8988T (cell line): ENCODE measurements around the gene ZNF728.
"Not testable (repeated sequence)": the region's sequence is repeated elsewhere in the genome, so short reads cannot be mapped to it uniquely, and the experiment has no call there.

ENCODE experiments used
- DNase-seq: peaks from one replicate; pipeline ENCODE4 v3.0.0; 2011

ZNF728 gene

DNA sequence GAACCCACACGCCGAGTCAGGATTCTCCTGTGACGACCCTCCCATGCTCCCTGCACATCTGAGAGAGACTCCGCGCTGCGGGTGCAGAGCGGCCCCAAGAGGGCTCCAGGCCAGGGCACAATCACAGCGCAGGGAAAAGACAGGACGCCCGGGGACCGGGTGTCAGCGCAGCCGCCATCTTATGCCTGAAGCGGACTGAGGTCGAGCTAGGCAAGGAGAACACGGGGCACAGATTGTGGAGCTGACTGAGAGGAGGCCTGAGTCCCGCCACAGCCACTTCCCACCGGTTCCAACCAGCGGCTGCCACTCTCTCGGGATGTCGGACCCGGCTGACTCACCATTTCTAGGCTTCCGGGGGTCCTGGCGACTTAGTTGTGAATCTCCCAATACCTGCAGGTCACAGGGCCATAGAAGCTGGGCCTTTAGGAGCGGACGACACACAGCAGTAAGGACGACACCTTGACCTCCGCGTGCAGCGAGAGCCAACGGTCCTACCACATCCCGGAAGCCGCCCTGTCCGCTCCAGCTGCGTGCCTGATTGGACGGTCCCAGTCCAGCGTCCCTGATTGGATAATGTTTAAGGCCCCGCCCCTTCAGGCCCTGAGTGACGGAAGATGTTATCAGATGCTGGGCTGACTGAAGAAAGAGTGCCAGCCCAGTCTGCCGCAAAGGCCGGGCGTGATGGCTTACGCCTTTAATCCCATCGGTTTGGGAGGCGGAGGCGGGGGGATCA lies at the start of gene ZNF728:
TSS of gene ZNF728 (minus strand) at position 487 of the 733 bp plus-strand sequence. CDS start at position 341, 146 bp downstream.
- DNase-seq: no peak

DNA sequence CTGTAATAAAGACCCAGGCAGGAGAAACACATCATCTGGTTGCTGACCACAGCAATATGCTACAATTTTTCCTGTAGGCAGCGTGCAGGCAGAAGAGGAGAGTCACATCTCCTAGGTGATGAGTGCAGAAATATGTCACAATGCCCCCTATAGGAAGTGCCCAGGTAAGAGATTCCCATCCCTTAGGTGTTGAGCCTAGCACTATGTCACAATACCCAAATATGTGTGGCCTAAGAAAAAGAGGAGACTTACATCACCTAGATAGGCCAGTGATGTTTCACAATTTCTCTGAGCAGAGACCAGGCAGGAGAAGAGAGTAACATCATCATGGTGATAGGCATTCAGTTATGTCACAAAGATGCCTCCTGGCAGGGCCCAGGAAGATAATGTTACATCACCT lies 49.4 kb upstream of the ZNF728 start:
- DNase-seq: no peak

DNA sequence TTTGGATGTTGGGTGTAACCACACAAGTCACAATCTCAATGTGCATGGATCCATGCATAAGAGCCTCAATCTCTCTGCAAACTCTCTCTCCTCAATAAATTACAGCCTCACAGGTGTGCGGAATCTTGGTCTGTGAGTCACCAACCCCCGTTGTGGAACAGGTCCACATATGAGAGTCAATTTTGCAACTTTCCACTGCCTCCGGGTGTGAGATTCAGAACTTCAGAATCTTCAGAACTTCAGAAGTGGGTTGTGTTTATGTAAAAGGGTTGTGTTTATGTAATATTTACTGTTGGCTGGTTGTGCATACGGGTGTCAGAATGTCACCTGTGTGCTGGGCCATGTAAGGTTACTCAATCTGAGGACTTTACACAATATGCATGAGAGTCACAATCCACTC lies 46.3 kb upstream of the ZNF728 start:
- no peak for DNase-seq

DNA sequence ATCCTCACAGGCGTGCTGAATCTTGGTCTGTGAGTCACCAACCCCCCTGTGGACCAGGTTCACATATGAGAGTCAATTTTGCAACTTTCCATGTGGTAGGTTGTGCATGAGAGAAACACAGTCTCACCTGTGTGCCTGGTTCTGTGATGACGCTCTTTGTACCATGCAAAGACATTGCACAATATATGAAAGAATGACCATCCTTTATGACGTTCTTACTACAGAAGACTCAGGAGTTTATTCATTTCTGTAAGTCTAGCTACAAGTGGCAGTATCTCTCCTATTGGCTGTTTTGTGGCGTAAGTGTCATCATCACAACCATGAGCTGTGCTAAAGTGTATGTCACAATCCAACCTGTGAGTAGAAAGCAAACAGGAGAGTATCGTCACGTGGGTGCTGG lies 43.8 kb upstream of the ZNF728 start:
- DNase-seq: no peak

DNA sequence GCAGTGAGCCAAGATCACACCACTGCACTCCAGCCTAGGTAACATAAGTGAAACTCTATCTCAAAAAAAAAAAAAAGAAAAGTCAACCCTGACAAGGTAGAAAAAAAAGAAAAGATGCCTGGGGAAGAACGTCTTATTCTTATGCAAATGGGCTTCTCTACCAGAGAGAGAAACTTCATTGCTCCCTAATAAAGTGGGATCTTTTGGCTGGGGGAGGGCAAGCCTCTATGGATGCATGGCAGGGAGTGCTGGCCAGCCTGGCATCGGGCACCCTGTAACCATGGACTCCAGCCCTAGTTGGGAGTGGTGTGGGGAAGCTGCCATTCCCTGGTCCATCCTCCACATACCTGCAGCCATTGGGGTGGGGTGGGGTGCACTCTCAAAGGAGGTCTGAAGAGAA lies 30.7 kb upstream of the ZNF728 start:
- DNase-seq: no peak

DNA sequence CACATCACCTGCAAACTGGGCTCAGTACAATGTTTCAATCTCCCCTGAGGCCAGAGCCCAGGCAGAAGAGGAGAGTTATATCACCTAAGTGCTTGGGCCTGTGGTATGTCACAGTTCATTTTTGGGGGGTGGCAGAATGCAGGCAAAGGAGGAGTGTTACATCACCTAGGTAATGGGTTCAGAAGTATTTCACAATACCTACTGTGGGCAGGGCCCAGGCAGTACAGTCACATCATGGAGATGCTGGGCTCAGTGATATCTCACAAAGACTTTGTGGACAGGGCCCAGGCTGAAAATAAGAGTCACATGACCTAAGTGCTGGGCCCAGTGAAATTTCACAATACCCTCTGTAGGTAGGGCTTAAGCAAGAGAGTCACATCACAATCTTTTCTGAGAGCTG lies 12.7 kb upstream of the ZNF728 start:
- DNase-seq: no peak

DNA sequence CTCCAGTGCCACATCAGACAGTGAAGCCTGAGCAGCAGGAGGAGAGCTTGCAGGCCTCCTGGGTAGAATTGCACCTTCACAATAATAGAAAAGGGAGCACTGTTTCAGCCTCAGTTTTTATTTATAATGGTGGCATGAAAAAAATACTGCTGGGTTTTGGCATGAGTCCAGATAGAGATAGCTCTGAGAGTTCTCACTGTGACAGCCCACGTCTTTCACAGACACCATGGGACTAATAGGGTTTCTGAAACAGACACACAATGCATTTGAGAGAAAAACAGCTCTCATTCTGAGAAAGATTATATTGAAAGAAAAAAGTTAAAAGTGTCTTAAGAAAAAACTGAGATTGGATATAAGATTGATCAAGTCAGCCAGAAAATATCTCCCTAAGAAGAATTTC lies 8.0 kb downstream of the ZNF728 start:
- DNase-seq: not testable (repeated sequence)

DNA sequence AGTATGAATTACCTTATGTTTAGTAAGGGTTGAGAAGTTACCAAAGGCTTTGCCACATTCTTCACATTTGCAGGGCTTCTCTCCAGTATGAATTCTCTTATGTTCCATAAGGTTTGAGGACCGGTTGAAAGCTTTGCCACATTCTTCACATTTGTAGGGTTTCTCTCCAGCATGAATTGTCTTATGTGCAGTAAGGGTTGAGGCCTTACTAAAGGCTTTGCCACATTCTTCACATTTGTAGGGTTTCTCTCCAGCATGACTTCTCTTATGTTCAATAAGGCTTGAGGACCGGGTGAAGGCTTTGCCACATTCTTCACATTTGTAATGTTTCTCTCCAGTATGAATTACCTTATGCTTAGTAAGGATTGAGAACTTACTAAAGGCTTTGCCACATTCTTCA lies 26.7 kb downstream of the ZNF728 start:
- DNase-seq: no peak

DNA sequence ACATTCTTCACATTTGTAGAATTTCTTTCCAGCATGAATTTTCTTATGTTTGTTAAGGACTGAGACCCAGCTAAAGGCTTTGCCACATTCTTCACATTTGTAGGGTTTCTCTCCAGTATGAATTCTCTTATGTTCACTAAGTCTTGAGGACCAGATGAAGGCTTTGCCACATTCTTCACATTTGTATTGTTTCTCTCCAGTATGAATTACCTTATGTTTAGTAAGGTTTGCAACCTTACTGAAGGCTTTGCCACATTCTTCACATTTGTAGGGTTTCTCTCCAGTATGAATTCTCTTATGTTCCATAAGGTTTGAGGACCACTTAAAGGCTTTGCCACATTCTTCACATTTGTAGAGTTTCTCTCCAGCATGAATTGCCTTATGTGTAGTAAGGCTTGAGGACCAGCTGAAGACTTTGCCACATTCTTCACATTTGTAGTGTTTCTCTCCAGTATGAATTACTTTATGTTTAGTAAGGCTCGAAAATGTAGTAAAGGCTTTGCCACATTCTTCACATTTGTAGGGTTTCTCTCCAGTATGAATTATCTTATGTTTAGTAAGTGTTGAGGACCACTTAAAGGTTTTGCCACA lies 27.3 kb downstream of the ZNF728 start:
- DNase-seq: not testable (repeated sequence)

DNA sequence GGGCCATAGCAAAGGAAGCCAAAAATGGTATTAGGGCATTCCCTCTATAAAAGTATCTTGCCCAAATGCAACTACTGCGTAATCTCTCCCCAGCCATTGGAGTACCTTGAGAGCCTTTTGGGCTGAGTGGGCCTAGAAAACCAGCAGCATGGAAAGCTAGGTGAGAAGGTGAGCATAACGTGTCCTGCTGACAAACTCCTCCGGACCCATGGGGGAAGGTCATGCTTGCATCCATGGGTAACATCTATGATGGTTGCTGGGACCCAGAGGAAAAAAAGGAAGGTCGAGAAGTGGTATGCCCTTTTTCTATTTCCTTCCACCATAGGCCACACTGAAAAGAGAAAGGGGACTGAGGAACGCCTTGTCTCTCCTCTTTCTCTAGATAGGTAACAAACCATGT lies 57.4 kb downstream of the ZNF728 start:
- DNase-seq: no peak

DNA sequence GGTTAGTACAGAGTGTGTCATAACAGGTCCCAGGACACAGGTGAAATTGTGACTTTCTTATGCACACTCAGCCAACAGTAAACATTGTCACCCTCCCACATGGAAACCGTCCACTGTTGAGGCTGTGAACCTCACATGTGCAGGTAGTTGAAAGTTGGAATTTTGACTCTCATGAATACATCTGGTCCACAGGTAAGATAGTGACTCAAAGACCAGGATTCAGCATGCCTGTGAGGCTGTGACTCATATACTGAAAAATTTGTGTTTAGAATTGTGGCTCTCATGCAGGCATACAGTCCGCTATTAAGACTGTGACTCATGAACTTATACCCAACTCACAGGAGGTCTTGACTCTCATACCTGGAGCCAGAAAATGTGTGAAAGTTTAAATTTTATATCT lies 67.8 kb downstream of the ZNF728 start:
- no peak for DNase-seq

DNA sequence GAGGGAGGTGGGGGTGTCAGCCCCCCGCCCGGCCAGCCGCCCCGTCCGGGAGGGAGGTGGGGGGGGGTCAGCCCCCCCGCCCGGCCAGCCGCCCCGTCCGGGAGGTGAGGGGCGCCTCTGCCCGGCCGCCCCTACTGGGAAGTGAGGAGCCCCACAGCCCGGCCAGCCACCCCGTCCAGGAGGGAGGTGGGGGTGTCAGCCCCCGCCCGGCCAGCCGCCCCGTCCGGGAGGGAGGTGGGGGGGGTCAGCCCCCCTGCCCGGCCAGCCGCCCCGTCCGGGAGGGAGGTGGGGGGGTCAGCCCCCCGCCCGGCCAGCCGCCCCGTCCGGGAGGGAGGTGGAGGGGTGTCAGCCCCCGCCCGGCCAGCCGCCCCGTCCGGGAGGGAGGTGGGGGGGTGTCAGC lies 75.4 kb downstream of the ZNF728 start:
- not testable (repeated sequence) for DNase-seq

DNA sequence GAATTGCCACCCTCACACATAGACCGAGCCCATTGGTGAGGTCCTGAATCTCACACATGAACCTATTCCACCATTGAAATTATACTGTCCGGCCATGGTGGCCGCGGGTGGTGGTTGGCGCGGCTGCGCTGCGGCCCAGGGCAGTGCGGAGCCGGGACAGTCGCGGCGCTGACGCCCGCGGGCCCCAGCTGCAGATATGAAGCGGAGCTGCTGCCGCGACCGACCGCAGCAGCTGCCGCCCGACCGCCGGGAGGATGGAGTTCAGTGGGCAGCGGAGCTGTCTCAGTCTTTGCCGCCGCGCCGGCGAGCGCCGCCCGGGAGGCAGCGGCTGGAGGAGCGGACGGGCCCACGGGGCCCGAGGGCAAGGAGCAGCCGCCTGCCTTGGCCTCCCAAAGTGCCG lies 77.8 kb downstream of the ZNF728 start:
- DNase-seq: not testable (repeated sequence)
